Subcutaneous adipose tissue (tissue), 4 donors: ENCODE data around the gene AGK. TPM values are rescaled to one million over a fixed set of nuclear protein-coding genes. Genes with fewer than 3 reads are reported as not detected.

ENCODE experiments used
- total RNA-seq, 4 donors: library from RNA; depleted of rRNA; stranded (reverse); fragments of >200 nt; gene quantifications; one replicate each; pipeline ENCODE4 v1.1.0, GENCODE V29; 2016
- TF ChIP-seq, protein P1 (sequence below): fragments of 450-650 bp; IDR thresholded peaks from one replicate; pipeline ENCODE4 v1.5.1; 2016; ENCODE audit warnings: low read depth, mild to moderate bottlenecking, control low read depth, antibody characterized with exemption, moderate library complexity

AGK gene
- total RNA-seq, 4 donors from 2014 or later: 14.3 to 16.6 (median 15.6) TPM

DNA sequence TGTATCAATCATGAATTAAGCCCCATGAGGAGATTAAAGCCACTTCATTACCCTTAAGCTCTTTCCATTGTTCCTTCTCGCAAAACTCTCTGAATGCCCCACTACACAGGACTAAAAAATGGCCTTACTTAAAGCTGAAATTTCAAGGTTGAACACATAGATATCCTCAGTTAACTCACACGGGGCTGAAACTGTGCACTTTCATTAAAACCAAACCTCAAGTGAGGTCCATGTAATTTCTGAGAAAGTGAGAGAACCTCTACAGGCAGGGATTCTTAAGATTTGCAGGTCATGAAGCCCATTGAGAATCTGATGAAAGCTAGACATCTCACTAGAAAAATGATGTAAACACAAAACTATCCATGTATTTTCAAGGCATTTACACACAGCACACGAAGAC, 134.9 kb downstream of the AGK start:
- TF ChIP-seq, protein P1, sequence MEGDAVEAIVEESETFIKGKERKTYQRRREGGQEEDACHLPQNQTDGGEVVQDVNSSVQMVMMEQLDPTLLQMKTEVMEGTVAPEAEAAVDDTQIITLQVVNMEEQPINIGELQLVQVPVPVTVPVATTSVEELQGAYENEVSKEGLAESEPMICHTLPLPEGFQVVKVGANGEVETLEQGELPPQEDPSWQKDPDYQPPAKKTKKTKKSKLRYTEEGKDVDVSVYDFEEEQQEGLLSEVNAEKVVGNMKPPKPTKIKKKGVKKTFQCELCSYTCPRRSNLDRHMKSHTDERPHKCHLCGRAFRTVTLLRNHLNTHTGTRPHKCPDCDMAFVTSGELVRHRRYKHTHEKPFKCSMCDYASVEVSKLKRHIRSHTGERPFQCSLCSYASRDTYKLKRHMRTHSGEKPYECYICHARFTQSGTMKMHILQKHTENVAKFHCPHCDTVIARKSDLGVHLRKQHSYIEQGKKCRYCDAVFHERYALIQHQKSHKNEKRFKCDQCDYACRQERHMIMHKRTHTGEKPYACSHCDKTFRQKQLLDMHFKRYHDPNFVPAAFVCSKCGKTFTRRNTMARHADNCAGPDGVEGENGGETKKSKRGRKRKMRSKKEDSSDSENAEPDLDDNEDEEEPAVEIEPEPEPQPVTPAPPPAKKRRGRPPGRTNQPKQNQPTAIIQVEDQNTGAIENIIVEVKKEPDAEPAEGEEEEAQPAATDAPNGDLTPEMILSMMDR: no peak

DNA sequence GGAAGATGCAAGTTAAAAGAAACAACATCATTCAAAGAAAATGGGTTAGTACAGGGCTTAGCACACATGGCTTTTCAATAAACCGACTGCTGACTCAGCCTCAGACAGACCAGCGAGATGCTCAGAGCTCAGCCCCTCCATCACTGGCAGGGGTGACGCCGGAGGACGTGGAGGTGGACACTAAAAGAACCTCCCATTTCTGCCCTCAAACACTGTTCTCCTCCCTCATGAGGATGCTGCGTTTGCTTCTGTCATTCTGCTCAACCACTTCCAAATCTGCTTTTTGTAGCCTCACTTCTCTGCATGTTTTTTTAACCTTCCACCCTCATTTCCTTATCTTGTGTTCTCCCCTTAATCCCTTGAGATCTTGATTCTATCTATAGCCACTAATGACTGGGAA, 135.5 kb downstream of the AGK start:
- TF ChIP-seq, protein P1: no peak

DNA sequence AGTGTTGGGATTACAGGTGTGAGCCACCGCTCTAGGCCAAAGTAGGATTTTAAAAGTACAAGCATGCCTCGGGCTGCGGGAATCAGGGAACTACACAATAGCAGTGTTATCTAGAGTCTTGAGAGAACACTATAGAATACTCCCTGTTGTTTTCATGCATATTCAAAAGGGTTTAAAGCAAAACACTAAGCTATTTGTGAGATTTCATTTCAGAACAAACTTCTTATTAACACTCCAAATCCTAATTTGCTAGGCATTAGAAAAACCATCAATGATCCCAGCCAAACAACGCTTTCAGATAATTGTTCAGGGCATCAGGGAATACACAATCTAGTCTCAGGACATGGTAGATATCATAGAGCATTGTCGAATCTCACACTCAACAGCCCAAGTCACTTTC, 136.8 kb downstream of the AGK start:
- TF ChIP-seq, protein P1: no peak

DNA sequence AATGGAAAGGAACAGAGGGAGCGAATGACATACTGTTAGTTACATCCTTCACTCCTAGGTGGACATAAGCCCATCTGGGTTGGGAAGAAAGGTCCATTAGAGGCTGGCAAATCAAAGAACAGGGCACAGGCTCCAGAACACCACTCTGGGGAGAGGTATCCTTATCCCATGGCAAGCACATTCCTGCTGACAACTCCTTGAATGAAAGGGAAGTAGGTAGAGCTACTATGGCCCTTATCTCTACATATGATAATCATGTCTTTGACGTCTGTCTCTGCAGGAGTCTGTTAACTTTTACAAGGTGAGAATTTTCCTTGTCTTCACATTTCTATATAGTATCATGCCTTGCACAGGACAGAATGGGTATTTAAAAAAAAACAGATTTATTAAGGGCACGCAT, 140.3 kb downstream of the AGK start:
- TF ChIP-seq, protein P1: no peak

DNA sequence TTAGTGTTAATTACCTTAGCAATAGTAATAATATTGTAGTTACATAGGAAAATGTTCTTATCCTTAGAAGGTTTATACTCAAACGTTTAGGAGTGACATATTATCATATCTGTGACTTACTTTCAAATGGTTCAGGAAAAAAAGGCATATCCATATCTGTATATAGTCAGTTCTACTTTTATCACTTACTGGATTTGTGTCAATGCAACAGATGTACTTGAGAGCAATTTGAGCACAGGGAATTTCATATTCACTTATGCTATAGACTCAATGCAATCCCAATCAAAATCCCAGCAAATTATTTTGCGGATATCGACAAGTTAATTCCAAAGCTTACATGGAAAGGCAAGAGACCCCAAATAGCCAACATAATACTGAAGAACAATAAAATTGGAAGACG, 140.8 kb downstream of the AGK start:
- TF ChIP-seq, protein P1: no peak

DNA sequence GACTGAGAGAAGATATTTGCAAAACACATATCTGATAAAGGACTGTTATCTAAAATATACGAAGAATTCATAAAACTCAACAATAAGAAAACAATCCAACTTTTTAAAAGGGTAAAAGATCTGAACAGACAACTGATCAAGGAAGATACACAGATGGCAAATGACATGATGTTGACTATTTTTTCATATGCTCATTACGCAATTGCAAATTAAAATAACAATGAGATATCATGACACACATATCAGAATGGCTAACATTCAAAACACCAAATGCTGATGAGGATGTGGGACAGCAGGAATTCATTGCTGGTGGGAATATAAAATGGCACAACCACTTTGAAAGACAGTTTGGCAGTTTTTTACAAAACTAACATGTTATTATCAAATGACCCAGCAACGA, 141.9 kb downstream of the AGK start:
- TF ChIP-seq, protein P1: no peak

DNA sequence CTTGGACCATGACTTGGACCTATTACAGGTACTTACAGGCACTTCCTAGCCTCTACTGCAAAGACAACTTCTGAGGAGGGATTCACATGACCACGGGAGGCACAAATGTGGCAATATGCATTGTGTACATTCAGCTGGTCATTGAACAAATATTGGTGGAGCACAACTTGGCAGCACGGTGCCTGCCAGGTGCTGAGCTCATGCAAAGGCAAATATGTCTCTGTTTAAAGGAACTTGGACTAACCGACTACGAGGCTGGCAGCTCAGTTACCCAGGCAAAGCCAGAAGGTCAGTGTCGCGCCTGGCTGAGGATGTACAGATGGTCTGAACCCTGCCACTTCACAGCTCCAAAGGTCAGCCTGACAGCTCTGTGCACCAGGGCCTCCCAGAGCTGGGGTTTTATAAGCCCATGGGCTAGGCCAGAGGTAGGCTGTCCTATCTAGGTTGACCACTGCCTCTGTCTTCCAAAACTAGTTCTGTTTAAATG, 144.6 kb downstream of the AGK start:
- TF ChIP-seq, protein P1: no peak
